ENCODE results near the gene CHST8. TPM values are rescaled to one million over a fixed set of nuclear protein-coding genes. Genes with fewer than 3 reads are reported as not detected.

The CHST8 gene
- polyA plus RNA-seq, 1 donor: 0.66 TPM

DNA sequence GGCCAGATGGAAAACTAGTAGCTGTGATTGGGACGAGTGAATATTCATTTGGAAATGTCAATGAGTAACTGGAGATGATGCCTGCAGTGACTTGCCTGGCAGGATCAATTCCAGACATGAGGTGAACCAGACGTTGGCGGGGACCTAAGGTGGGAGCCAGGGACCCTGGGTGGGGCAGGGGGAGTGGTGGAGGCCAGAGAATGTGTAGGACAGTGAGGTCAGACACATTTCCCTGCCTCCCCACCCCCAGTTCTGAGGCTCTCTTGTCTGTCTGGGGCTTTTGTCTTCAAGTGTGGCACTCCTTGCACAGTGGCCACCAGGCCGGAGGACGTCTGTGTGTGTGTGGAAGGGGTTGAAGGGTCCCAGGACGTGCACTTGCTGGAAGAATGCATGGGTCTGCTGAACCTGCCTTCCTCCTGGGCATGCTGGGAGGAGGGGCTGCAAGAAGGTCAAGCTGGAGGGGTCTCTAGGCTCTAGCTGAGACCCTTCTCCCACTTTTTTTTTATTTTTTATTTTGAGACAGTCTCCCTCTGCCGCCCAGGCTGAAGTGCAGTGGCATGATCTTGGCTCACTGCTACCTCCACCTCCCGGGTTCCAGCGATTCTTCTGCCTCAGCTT is 51.6 kb downstream of the CHST8 start:
- H3K36me3 ChIP-seq (ENCODE audit: control insufficient read depth, insufficient read depth, low read length): no peaks in the 10 kb centered on the region
- 100% methylated on average over 2 of the region's 9 CpGs for WGBS (ENCODE audit: insufficient coverage, low lambda C conversion rate)
- H3K9me3 ChIP-seq (ENCODE audit: control insufficient read depth, low read depth, low read length): no peaks in the 10 kb centered on the region
- no peaks in the 10 kb centered on the region for H3K4me1 ChIP-seq (ENCODE audit: control insufficient read depth, insufficient read depth, low read length)
- DNase-seq: no peak
- H3K4me3 ChIP-seq (ENCODE audit: low read length): no peak overlapping the region
- H3K27ac ChIP-seq (ENCODE audit: low read length): no peak overlapping the region
- no peaks in the 10 kb centered on the region for H3K27me3 ChIP-seq (ENCODE audit: control insufficient read depth, insufficient read depth, low read length)

GRCh38 chr19:33673996-33674625 is 52.4 kb downstream of the CHST8 start:
- no peaks in the 10 kb centered on the region for H3K27me3 ChIP-seq (ENCODE audit: control insufficient read depth, insufficient read depth, low read length)

DNA sequence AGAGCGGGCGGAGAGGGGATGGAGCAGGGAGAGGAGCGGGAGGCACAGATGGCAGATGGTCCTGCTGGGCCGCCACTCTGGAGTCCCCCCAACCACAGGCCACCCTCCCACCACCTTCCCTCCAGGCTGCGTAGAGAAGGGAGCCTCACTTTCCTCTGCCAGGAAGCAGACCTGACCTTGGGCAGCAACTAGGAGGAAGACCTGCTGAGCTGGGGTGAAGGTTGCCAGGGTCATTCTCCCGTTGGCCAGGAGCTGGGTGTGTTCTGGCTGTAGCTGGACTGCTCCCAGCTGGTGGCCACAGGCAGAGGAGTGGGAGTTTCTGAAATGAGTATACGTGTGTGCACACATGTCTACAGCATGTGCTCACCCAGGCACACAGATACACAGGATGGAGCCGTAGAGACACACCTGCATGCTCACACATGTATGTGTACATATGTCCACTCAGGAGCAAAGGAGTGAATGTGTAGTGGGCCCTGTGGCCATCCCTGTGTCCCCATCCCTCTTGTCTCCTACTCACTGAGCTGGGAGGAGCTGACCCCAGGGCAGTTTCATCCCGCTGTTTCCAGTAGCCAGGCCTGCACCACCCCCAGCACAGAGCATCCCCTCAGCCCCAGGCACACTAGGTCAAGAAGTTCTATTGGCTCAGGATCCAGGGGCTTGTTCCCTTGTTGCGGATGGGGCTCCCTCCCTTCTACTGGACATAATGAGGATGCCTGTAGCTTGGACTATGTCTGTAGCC is 53.0 kb downstream of the CHST8 start:
- no peaks in the 10 kb centered on the region for H3K27me3 ChIP-seq (ENCODE audit: control insufficient read depth, insufficient read depth, low read length)
- no peaks in the 10 kb centered on the region for H3K9me3 ChIP-seq (ENCODE audit: control insufficient read depth, low read depth, low read length)
- H3K36me3 ChIP-seq (ENCODE audit: control insufficient read depth, insufficient read depth, low read length): no peaks in the 10 kb centered on the region
- H3K27ac ChIP-seq (ENCODE audit: low read length): no peak overlapping the region
- no peak for DNase-seq
- H3K4me1 ChIP-seq (ENCODE audit: control insufficient read depth, insufficient read depth, low read length): no peaks in the 10 kb centered on the region
- no CpG with 5 or more reads among the region's 10 CpGs for WGBS (ENCODE audit: insufficient coverage, low lambda C conversion rate)
- H3K4me3 ChIP-seq (ENCODE audit: low read length): no peak overlapping the region

More at GRCh38 chr19:33673996-33674625, 52.4 kb downstream of the CHST8 start:
- no peak for DNase-seq
- no CpG with 5 or more reads among the region's 10 CpGs for WGBS (ENCODE audit: insufficient coverage, low lambda C conversion rate)
- Histone ChIP-seq H3K9me3 (ENCODE audit: control insufficient read depth, low read depth, low read length) (no peaks in the 10 kb centered on the region), H3K36me3 (ENCODE audit: control insufficient read depth, insufficient read depth, low read length) (no peaks in the 10 kb centered on the region), H3K4me3 (ENCODE audit: low read length) (no peak overlapping the region), H3K27ac (ENCODE audit: low read length) (no peak overlapping the region), H3K4me1 (ENCODE audit: control insufficient read depth, insufficient read depth, low read length) (no peaks in the 10 kb centered on the region)

DNA sequence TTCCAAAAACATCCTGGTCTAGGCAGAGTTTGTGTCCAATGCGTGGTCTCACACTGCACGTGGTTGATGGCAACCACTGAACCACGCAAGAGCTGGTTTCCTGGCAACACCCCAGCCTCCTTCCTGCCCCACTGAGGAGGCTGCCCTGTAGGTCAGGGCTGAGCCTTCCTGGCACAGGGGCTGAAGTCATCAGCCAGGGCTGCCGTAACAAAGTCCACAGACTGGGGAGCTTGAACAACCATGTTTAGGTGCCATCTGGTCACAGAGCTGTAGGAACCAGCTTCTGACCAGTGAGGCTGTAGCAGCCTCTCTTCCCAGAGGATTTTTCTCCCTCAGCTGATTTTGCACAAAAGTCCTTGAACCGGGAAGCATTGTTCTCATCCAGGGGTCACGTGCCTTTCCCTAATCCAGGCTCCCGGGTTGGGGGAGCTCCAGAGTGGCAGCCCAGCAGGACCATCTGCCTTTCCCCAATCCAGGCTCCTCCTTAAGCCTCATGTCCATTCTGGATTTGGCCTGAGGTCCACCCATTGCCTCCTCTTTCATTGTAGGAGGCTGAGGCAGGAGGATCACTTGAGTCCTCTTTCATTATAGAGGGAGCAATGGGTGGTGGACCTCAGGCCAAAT is 53.9 kb downstream of the CHST8 start:
- Histone ChIP-seq H3K27me3 (ENCODE audit: control insufficient read depth, insufficient read depth, low read length) (no peaks in the 10 kb centered on the region), H3K9me3 (ENCODE audit: control insufficient read depth, low read depth, low read length) (no peaks in the 10 kb centered on the region), H3K4me3 (ENCODE audit: low read length) (no peak overlapping the region), H3K27ac (ENCODE audit: low read length) (no peak overlapping the region), H3K4me1 (ENCODE audit: control insufficient read depth, insufficient read depth, low read length) (no peaks in the 10 kb centered on the region), H3K36me3 (ENCODE audit: control insufficient read depth, insufficient read depth, low read length) (no peaks in the 10 kb centered on the region)
- DNase-seq: no peak
- WGBS (ENCODE audit: insufficient coverage, low lambda C conversion rate): no CpG with 5 or more reads among the region's 7 CpGs

GRCh38 chr19:33676999-33677665 is 55.4 kb downstream of the CHST8 start:
- Histone ChIP-seq H3K27me3 (ENCODE audit: control insufficient read depth, insufficient read depth, low read length) (no peaks in the 10 kb centered on the region), H3K4me3 (ENCODE audit: low read length) (no peak overlapping the region), H3K27ac (ENCODE audit: low read length) (no peak overlapping the region), H3K36me3 (ENCODE audit: control insufficient read depth, insufficient read depth, low read length) (no peaks in the 10 kb centered on the region), H3K9me3 (ENCODE audit: control insufficient read depth, low read depth, low read length) (no peaks in the 10 kb centered on the region), H3K4me1 (ENCODE audit: control insufficient read depth, insufficient read depth, low read length) (no peaks in the 10 kb centered on the region)
- no CpG with 5 or more reads among the region's 7 CpGs for WGBS (ENCODE audit: insufficient coverage, low lambda C conversion rate)
- DNase-seq: no peak

- Histone ChIP-seq H3K27me3 (ENCODE audit: control insufficient read depth, insufficient read depth, low read length) (no peaks in the 10 kb centered on the region), H3K27ac (ENCODE audit: low read length) (no peak overlapping the region), H3K4me3 (ENCODE audit: low read length) (no peak overlapping the region), H3K9me3 (ENCODE audit: control insufficient read depth, low read depth, low read length) (no peaks in the 10 kb centered on the region), H3K36me3 (ENCODE audit: control insufficient read depth, insufficient read depth, low read length) (no peaks in the 10 kb centered on the region), H3K4me1 (ENCODE audit: control insufficient read depth, insufficient read depth, low read length) (no peaks in the 10 kb centered on the region)
- DNase-seq: no peak
- no CpG with 5 or more reads among the region's 5 CpGs for WGBS (ENCODE audit: insufficient coverage, low lambda C conversion rate)
Observed at GRCh38 chr19:33677745-33678426, 56.1 kb downstream of the CHST8 start.

- peaks cover 8% of the 10 kb centered on the region for H3K27me3 ChIP-seq (ENCODE audit: control insufficient read depth, insufficient read depth, low read length)
- no peaks in the 10 kb centered on the region for H3K9me3 ChIP-seq (ENCODE audit: control insufficient read depth, low read depth, low read length)
- no CpG with 5 or more reads among the region's 12 CpGs for WGBS (ENCODE audit: insufficient coverage, low lambda C conversion rate)
- no peak for DNase-seq
- H3K27ac ChIP-seq (ENCODE audit: low read length): no peak overlapping the region
- H3K4me3 ChIP-seq (ENCODE audit: low read length): no peak overlapping the region
- no peaks in the 10 kb centered on the region for H3K36me3 ChIP-seq (ENCODE audit: control insufficient read depth, insufficient read depth, low read length)
- H3K4me1 ChIP-seq (ENCODE audit: control insufficient read depth, insufficient read depth, low read length): no peaks in the 10 kb centered on the region
Observed at GRCh38 chr19:33678796-33679585, 57.2 kb downstream of the CHST8 start.

GRCh38 chr19:33679696-33680095 is 57.9 kb downstream of the CHST8 start:
- no peaks in the 10 kb centered on the region for H3K36me3 ChIP-seq (ENCODE audit: control insufficient read depth, insufficient read depth, low read length)
- WGBS (ENCODE audit: insufficient coverage, low lambda C conversion rate): 100% methylated on average over 1 of the region's 5 CpGs
- H3K27me3 ChIP-seq (ENCODE audit: control insufficient read depth, insufficient read depth, low read length): peaks cover 14% of the 10 kb centered on the region
- H3K4me3 ChIP-seq (ENCODE audit: low read length): no peak overlapping the region
- H3K4me1 ChIP-seq (ENCODE audit: control insufficient read depth, insufficient read depth, low read length): no peaks in the 10 kb centered on the region
- no peak for DNase-seq
- H3K9me3 ChIP-seq (ENCODE audit: control insufficient read depth, low read depth, low read length): no peaks in the 10 kb centered on the region
- no peak overlapping the region for H3K27ac ChIP-seq (ENCODE audit: low read length)

- Histone ChIP-seq H3K27ac (ENCODE audit: low read length) (no peak overlapping the region), H3K4me3 (ENCODE audit: low read length) (no peak overlapping the region), H3K4me1 (ENCODE audit: control insufficient read depth, insufficient read depth, low read length) (no peaks in the 10 kb centered on the region), H3K36me3 (ENCODE audit: control insufficient read depth, insufficient read depth, low read length) (no peaks in the 10 kb centered on the region), H3K27me3 (ENCODE audit: control insufficient read depth, insufficient read depth, low read length) (peaks cover 28% of the 10 kb centered on the region), H3K9me3 (ENCODE audit: control insufficient read depth, low read depth, low read length) (no peaks in the 10 kb centered on the region)
- no peak for DNase-seq
- no CpG with 5 or more reads among the region's 3 CpGs for WGBS (ENCODE audit: insufficient coverage, low lambda C conversion rate)
Observed at GRCh38 chr19:33681081-33681680, 59.4 kb downstream of the CHST8 start.

All from large intestine (tissue), 3 donors.